Activated CD4-positive, alpha-beta T cell treated with anti-CD3 and anti-CD28 coated beads for 48 hours (primary cell): Measurements from ENCODE around the gene LRRC75B.
"Not testable (repeated sequence)": the region's sequence is repeated elsewhere in the genome, so short reads cannot be mapped to it uniquely, and the experiment has no call there.

ENCODE experiments used
- DNase-seq: peaks from one replicate; pipeline ENCODE4 v3.0.0-alpha.2; 2020

The LRRC75B gene

DNA sequence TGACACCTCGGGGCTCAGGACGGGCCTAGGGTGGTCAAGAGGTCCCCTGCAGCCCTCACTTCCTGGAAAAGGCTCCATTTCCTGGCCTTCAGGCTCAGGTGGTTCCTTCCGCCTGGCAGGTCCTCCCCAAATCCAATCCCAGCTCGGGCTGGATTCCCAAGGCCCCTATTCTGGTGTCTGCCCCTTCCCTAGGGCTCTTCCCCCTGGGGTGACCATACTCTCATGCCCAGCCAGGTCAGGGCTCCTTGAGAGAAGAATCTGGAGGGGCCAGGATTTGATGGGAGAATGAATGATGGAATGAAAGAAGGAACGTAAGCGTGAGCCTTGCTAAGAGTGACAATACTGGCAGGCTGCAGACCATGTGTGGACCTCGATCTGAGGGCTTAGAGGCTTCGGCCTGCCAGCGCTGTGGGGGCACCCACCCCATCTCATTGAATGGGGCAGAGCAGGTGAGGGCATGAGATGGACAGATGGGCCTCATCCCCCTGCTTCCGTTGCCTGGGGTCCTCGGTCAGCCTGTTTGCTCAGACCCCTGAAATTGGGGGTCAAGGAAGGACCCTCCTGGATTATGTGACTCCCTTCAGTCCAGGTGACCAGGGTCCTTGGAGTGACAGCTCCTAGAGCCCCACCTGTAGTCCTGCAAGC, 9.4 kb upstream of the LRRC75B start:
- not testable (repeated sequence) for DNase-seq

DNA sequence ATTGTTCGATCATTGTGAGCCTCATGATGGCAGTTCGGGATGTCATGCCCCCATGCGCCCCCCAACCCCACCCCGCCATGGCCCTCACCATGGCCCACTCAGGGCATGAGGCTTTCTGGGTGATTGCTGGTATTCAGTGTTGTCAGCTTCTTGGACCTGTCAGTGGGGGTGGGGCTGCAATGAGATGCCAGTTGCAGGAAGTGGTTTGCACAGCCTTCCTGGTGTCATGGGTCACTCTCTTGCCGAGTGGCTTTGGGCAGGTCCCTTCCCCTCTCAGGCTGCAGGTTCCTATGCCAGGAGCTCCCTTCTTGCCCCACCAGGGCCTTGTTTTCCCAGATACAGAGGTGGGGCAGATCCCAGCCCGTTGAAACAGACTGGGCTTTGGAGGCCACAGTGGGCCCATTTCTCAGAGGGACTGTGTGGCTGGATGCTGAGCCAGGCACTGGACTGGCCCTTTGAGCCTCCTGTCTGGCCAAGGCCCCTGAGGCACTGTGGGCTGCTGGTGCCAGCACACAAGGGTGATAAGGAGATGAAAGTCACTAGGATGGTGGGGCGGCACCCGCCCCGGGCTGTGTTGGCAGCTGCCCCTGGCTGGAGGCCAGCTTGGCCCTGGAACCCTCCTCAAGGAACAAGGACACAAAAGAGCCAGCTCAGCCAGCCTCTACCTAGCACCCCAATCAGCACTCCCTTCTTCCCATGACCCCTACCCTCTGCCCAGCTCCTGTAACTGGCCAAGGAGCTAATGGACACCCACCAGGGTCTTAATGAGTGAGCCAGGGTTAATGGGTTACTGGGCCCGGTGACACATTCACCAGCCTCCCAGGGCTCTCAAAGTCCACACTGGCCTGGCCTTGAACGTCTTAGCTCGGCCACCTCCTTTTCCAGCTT, 8.6 kb upstream of the LRRC75B start:
- DNase-seq: no peak

DNA sequence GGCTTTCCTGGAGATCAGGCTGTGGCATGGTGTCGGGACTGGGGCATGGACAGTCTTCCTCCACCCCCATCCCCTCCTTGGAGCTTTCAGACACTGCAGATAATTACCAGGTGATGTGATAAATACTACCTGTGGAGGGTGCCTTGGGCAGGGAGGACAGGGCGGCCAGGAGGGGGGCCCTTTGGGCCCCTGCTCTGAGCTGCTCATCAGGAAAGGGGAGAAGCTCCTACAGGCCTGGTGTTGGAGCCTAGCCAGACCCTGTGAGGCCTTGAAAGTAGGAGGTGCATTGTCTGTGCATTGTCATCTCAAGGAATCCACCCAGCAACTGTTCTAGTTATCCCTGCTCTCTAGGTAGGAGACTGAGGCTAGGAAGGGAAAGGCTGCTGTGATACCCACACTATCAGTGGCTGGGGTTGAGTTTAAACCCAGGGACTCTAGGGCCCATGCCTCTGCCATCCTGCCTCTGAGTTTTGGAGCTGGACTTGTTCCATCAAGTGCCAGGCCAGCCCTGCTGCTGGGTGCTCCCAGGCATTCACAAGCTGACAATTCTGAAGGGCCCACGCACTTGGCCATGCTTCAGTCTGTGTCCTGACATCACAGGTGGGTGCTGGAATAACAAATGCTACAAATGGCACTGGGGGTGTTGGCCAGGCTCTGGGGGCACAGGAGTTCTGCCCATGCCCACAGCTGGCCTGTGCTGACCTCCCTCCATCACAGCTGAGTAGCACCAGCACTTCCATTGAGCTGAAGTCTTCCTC, 7.3 kb upstream of the LRRC75B start:
- DNase-seq: not testable (repeated sequence)

DNA sequence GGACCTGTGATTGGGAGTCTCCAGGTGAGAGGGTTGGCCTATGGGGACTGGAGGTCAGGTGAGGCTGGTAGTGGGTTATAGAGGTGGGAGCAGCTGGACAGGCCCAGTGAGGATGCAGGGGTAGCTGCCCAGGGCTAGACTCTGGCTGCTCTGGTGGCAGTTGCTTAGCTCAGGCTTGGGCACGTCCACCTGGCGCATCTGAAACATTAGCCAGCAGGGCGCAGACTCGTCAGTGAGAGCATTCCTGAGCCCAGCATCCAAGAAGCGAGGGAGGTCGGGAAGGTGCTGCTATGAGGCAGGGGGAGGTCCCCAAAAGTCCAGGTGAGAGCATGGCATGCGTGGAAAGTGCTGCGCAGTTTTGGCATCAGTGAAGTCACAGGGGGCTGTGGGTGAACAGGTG, 6.6 kb upstream of the LRRC75B start:
- DNase-seq: no peak

DNA sequence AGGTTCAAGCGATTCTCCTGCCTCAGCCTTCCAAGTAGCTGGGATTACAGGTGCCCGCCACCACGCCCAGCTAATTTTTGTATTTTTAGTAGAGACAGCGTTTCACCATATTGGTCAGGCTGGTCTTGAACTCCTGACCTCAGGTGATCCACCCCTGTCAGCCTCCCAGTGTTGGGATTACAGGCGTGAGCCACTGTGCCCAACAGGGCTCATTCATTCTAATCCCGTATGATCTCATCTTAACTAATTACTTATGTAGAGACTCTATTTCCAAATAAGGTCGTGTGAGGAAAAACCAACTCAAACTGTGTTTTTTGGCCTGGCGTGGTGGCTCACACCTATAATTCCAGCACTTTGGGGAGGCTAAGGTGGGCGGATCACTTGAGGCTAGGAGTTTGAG, 4.2 kb upstream of the LRRC75B start:
- DNase-seq: not testable (repeated sequence)

DNA sequence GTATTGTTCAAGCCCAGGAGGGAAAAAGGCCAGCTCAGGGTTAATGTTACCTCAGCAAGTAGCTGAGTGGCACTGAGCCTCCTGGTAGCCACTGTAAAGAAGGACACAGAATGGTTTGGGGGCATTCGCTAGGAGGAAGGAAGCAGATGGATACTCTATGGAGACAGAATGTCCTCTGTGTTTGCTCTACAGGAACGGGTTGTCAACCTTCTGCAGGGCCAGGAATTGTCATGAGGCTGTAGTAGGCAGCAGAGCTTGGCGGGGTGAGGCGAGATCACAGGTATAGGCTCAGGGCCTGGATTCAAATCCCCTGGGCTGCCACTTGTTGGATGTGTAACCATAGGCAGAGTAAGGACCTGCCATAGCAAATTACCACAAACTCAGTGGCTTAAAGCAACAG, 3.0 kb upstream of the LRRC75B start:
- DNase-seq: no peak

DNA sequence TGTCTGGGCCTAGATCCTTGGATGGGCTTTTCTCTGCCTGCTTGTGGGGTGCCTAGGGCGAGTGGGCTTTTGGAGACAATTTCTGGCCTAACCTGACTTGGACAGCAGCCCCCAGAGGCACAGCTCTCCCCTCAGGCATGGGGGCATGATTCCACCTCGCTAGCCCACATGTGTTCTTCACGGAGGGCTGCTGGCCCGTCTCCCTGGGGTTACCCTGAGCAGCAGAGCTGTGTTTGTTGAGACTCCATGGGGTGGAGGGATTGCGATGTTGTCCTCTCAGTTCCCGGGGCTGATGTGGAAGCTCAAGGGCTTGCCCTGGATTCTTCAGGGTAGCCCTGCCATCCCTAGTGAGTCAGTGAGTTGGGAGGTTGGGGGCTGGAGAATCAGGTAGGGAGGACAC, 2.4 kb upstream of the LRRC75B start:
- DNase-seq: no peak

DNA sequence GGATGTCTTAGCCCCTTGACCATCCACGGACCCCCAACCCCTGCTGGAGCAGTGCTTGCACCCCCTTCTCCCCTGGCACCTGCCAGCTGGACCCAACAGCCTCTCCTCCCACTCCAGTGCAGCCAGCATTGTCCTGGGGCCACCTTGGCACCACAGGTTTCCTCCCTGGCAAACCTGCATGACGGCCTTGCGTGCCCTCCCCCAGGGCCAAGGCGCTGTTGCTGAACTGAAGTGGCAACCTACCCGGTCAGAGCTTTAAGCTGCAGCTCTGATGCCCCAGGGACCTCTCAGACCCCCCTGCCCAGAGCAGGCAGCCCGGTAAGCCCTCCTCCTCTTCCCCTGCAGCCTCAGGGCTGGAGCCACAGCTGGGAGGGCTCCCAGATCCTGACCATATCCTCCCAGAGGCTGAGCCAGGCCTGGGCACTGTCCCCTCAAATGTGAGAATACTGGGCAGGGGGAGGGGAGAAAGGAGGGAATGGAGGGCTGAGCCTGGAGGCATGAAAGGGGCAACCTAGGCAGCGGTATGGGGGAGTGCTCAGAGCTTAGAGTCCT, 1.8 kb upstream of the LRRC75B start:
- no peak for DNase-seq

DNA sequence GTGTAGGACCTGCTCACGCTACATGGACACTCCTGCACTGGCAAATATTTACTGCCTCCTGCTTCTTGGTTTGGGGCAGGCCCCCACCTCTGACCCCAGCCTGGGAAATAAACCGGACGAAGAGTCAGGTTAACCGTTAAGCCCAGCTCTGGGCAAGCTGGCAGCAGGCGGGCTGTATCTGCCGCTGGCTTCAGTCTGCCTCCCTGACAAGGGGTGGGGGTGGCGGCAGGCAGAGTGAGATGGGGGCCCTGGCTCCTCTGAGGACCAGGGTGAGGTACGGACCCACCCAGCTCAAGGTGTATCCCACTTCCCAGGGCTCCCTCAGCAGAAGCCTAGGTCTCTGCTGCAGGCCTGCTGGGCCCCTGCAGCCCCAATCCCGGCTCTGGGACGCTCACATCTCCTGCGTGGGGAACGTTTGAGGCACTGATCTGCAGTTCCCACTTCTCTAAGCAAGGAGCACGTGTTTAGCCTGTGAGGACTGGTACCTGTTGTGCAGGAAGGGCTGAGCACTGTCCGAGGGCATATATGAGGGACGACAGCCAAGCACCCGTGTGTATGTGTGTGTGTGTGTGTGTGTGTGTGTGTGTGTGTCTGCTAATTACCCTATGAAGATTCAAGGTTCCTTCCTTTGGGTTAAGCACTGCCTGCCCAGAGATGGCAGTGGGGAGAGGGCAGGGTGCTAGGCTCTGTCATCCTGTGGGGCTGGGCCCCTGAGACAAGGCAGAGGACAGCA, 1.1 kb upstream of the LRRC75B start:
- no peak for DNase-seq

DNA sequence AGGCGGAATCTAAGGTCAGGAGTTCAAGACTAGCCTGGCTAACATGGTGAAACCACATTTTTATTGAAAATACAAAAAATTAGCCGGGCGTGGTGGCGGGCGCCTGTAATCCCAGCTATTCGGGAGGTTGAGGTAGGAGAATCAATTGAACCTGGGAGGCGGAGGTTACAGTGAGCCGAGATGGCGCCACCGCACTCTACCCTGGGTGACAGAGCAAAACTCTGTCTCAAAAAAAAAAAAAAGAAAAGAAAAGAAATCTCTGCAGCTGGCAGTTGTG, 624 bp upstream of the LRRC75B start:
- not testable (repeated sequence) for DNase-seq

DNA sequence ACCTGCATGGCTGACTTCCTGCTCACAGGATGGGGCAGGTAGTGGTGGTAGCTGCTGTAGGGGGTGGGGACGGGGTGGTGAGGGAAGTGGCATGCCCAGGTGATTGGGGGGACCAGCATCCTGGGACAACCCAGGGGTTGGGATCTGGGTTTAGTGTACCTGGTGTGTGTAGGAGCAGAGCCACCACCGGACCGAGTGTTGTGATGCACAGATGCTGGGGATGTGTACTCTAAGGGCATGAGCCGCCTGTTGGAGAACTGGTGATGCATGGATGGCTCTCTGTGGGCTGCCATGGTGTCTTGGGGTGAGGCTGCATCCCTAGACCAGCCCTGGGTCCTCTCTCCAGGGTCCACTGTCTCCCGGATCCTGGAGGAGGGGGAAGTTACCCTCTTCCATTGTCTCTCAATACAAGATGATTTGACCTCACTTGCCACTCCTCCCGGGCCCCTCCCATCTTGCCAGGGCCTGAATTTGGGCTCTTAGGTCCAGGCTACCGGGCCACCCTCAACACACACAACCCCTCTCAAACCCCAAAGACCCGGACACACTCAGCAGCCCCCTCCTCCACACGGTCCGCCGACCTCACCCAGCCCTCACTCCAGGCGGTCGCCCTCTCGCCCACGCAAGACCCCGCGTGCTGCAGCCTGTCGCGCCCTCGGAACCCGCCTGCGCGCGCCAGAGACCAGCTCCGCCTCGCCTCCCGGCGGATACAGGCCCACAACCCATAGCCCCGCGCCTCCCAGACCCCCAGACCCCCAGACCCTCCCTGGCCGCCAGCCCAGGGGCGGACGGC, 619 bp downstream of the LRRC75B start:
- DNase-seq: peak; percentile 16

DNA sequence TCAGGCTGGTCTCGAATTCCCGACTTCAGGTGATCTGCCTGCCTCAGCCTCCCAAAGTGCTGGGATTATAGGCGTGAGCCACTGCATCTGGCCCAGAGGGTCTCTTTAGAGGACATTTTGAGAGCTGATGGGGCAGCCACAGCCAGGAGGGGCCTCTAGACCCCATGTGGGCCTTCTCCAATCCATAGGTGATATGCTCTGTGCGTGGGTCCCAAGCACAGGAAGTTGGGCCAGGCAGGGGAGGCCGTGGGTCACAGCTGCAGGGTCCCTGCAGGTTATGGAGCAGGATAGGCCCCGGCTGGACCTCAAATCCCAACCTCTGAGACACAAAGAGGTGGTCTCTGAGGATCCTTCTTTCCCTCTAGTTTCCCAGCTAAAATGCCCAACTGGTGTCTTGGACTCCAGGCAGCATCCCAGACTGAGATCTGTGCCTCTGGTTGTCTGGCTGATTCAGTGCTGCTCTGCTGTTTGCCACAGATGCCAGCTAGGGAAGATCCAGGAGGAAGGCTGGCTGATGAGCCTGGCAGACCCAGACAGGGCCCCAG, 1.5 kb downstream of the LRRC75B start:
- no peak for DNase-seq

DNA sequence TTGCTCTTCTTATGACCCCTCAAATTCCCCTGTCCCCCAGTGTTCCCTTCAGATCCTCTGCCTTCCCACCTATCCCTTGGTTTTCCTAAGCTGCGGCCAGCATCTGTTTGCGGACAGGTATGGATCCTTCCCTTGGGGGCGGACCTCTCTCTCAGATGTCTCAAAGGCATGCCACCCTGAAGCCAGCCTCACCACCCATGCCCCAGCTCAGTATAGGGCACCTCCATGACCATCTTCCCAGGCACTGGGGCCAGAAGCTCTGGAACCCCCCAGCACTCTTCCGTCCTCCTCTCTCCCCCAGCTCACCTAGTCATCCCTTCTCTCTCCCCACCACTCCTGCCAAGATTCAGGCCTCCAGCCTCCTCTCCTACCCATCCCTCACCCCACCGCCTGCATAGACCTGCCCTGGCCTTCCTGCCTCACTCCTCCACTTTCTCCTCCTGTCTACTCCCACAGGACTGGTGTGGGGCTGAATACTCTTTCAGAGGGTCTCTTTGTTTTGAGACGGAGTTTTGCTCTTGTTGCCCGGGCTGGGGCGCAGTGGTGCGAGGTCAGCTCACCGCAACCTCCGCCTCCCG, 2.2 kb downstream of the LRRC75B start:
- DNase-seq: no peak

DNA sequence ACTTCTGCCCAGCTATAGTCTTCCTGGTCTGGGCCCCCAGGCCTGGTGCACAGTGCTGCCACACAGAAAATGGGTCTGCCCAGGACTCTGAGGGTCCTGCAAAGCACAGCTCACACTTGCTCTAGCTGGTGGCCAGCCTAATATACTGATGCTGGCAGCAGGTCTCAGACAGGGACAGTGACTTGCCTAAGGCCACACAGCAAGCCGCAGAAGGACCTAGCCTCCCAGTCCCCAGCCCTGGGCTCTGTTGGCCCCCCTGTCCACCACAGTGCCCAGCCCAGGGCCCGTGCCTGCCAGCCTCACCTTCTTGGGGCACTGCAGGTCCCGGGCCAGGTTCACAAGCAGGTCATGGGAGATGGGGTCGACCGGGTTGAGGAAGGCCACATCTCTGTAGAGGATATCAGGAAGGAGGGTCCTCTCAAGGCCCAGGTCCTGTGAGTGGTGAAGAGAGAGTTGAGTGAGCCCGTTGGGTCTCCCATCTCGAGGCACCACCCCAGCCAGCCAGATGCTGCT, 3.3 kb downstream of the LRRC75B start:
- no peak for DNase-seq

DNA sequence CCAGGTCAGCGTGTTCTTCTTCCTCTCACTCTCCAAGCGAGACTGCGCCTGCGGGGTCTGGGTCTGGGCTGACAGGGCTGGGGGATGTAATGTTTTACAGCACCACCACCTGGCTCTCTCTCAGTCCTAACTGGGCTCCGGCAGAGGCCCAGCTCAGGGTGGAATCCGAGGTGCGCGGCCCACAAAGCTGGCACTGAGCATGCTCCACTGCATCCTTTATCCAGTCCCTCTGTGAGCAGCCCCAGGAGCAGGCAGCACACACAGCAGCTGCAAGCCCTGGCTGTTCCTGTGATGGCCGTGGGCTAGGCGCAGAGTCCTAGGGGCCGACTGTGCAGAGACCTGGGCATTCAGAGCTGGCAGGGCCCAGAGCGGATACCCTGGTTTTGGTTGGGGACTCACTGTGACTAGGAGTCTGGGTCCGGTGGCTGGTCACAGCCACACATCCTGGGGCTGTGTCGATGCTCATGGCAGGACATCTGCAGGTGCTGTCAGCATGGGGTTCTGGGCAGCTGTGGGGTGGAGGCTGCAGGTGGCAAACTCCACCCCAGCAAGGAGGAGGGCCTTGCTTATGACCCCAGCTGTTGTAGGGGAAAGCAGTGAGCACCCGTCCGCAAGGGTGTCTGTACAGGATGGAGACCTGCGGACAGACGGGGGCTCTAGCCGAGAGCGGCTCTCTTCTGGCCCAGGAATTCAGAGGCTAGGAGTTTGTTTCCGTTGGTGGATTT, 4.0 kb downstream of the LRRC75B start:
- DNase-seq: no peak

DNA sequence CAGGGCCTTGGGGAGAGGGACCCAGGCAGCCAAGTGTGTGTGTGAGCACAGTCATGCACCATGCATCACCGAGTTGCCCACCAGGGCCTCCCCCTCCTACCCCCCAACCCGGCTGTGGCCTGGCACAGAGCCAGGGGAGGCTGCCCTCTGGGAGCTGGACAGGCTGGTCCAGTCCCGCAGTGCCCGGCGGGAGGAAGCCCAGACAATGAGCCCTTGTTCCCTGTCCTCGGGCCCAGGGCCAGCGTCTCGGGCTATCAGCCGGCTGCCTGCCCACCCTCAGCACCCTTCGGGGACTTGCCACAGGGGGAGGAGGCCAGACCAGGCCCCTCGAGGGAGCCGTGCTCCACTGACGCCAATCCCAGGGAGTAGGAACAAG, 4.5 kb downstream of the LRRC75B start:
- no peak for DNase-seq

DNA sequence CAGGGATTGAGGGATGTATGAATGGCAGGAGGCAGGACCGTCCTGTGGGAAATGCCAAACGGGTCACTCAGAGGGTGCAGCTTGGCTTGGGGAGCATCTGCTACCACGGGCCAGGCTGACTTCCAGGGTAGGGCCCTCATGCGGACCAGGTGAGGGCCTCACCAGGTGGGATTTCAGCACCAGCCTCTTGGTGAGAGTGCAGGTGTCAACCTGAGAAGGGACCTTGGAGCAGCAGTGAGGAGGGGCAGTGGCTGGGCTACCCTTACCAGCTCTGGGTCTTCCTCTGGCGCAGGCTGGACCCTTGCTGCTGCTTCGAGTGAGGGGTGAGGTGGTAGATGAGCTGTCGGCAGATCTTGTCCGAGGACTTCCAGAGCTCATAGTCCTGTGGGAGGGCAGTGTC, 4.9 kb downstream of the LRRC75B start:
- DNase-seq: no peak

DNA sequence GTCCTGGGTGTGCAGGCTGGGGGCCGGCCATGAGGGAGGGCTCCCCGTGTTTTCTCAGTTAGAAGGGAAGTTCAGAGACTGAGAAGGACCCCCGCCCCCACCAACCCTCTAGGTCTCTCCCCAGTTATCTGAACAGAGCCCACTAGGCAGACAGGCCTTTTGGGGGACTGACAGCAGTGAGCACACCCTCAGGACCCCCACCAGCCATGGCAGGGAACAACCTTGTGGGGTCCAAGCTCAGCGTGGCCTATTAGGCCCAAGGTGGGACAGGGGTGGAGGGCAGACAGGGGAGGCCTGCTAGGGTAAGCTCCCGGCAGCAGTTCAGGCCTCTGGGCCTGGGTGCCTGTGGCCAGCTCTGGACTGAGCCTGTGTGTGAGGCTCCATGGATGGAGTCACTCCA, 5.6 kb downstream of the LRRC75B start:
- DNase-seq: no peak

DNA sequence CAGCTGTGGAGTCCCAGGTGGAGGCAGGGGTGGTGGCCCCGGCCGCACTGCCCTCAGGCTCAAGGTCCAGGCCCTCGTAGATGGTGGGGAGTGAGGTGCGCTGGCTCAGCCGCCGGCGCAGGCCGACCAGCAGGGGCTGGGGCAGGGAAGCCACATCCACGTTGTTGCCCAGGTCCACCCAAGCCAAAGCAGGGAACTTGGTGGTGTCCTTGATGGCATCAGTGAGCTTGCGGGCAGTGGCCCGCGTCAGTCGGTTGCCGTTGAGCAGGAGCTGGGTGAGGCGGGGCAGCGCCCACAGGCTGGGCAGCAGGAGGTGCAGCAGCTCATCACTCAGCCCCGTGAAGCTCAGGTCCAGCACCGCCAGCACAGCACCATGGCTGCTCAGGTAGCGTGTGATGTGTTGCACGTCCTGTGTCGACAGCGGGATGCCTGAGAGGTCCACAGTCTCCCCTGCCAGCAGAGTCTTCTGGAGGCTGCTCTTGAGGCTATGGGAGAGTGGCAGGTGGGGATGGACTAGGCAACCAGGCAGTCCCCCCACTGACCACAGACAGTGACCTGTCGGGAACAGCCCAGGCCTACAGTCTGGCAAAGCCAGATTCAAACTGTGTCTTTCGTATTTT, 6.8 kb downstream of the LRRC75B start:
- no peak for DNase-seq

DNA sequence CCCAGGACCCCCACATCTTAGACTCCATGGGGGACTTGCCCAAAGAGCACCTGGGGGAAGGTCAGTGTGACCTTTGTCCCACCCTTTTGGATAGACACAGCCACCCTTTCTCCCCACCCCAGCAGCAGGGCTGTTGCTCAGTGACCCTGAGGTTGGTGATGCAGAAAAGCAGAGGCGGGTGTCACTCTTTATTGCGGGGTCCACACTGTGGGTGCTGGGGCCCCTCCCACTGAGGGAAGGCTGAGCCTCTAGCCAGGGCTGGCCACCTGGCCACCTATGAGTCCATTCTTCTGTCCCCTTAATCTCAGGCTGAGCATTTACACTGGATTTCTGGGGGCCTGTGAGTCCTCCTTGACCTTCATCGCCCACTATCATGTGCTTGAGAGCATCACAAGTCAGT, 7.4 kb downstream of the LRRC75B start:
- DNase-seq: no peak
